HepG2 (cell line): ENCODE measurements around the gene RBM11. TPM values are rescaled to one million over a fixed set of nuclear protein-coding genes. Genes with fewer than 3 reads are reported as not detected.

ENCODE experiments used
- ATAC-seq: fragments of 200-7000 bp; cut with Tn5 transposase; 3 replicates; pipeline ENCODE4 v1.9.1; 2020; ENCODE audit warnings: mild to moderate bottlenecking, moderate library complexity
- BruUV-seq: library from RNA; stranded (reverse); fragments of 400-500 nt; replicated peaks from 2 replicates; lab custom pipeline; 2021; lab: Mats Ljungman, UMichigan
- CTCF ChIA-PET: fragments of 300-600 bp; formaldehyde crosslinking; extraction: SDS; loops from one replicate; lab custom pipeline; 2021; ENCODE audit warnings: low total read pairs, inconsistent platforms, low intra/inter-chr PET ratio; lab: Yijun Ruan, JAX
- POLR2A ChIA-PET: fragments of 350-600 bp; sonication (Branson Sonifier 250); formaldehyde crosslinking; loops from one replicate; lab custom pipeline; 2020; ENCODE audit warnings: antibody characterized with exemption, inconsistent platforms; lab: Yijun Ruan, JAX
- DNase-seq: peaks from one replicate; pipeline ENCODE4 v3.0.0-alpha.2; 2015; ENCODE audit warnings: low spot score
- FAIRE-seq: peaks from 3 replicates; lab custom pipeline; 2011; peaks lifted over from hg19 to GRCh38; lab: Jason Lieb, UNC
- H2AFZ ChIP-seq: one replicate; pipeline ENCODE4 v1.6.1; 2011; ENCODE audit warnings: low read length, inconsistent platforms
- H3K27ac ChIP-seq: fragments of 300-600 bp; 3 replicates; pipeline ENCODE4 v1.8.0; 2011; ENCODE audit warnings: mixed run types, mild to moderate bottlenecking, mixed read lengths, low read length, inconsistent platforms; ENCODE audit not compliant: insufficient read depth; ENCODE audit errors: extremely low read length
- H3K27me3 ChIP-seq, 2 experiments: fragments of 200-600 bp in 1 of 2; 2 replicates in 1 of 2; 3 replicates in 1 of 2; pipeline versions ENCODE4 v1.6.0 to v1.8.0; 2011; ENCODE audit warnings: low read length in 2 of 2, mild to moderate bottlenecking in 2 of 2, moderate library complexity in 2 of 2, inconsistent platforms in 1 of 2; ENCODE audit not compliant: insufficient read depth in 2 of 2, control insufficient read depth in 1 of 2
- H3K36me3 ChIP-seq, 2 experiments: fragments of 200-600 bp in 1 of 2; replicated peaks in 1 of 2; 2 replicates in 1 of 2; 3 replicates in 1 of 2; pipeline versions ENCODE4 v1.5.1 to v1.8.0; 2011; ENCODE audit warnings: low read length in 2 of 2, inconsistent platforms in 1 of 2; ENCODE audit not compliant: insufficient read depth in 2 of 2, control insufficient read depth in 1 of 2
- H3K4me1 ChIP-seq: 2 replicates; pipeline ENCODE4 v1.5.1; 2012; ENCODE audit warnings: low read length, inconsistent platforms; ENCODE audit not compliant: insufficient read depth
- H3K4me2 ChIP-seq: 2 replicates; pipeline ENCODE4 v1.6.0; 2011; ENCODE audit warnings: low read depth, low read length, inconsistent platforms
- H3K4me3 ChIP-seq, 3 experiments: fragments of 200-600 bp in 1 of 3; sonication (generic), shearing (Covaris generic) in 1 of 3; replicated peaks in 1 of 3; 2 replicates each; pipeline ENCODE4 v1.5.1; 2011 to 2016; ENCODE audit warnings: low read length in 3 of 3, inconsistent platforms in 2 of 3, low read depth in 2 of 3, mild to moderate bottlenecking in 2 of 3, control low read depth in 1 of 3, mixed read lengths in 1 of 3; ENCODE audit not compliant: insufficient read depth in 1 of 3
- H3K79me2 ChIP-seq: one replicate; pipeline ENCODE4 v1.6.1; 2011; ENCODE audit warnings: low read length, inconsistent platforms; ENCODE audit not compliant: insufficient read depth
- H3K9ac ChIP-seq: 2 replicates; pipeline ENCODE4 v1.6.0; 2011; ENCODE audit warnings: mild to moderate bottlenecking, low read depth, low read length, inconsistent platforms; ENCODE audit not compliant: insufficient read depth
- H3K9me3 ChIP-seq: 2 replicates; pipeline ENCODE4 v1.5.1; 2012; ENCODE audit warnings: mild to moderate bottlenecking, low read length
- H4K20me1 ChIP-seq: 2 replicates; pipeline ENCODE4 v1.6.0; 2011; ENCODE audit warnings: inconsistent platforms, mild to moderate bottlenecking, low read length, moderate library complexity; ENCODE audit not compliant: insufficient read depth
- AKAP8 ChIP-seq: sonication (generic); formaldehyde crosslinking; IDR thresholded peaks from 2 replicates; pipeline ENCODE4 v1.5.1; 2020; ENCODE audit warnings: mild to moderate bottlenecking, missing genetic modification reagents
- BORCS8-MEF2B ChIP-seq: sonication (generic); formaldehyde crosslinking; IDR thresholded peaks from 2 replicates; pipeline ENCODE4 v1.8.0; 2022; ENCODE audit warnings: mild to moderate bottlenecking, missing genetic modification reagents
- BRCA1 ChIP-seq: sonication (generic); formaldehyde crosslinking; IDR thresholded peaks from 2 replicates; pipeline ENCODE4 v1.4.0; 2020; ENCODE audit warnings: missing genetic modification reagents
- GATAD2A ChIP-seq: IDR thresholded peaks from 2 replicates; pipeline ENCODE4 v1.6.1; 2016
- HHEX ChIP-seq: IDR thresholded peaks from 2 replicates; pipeline ENCODE4 v1.6.1; 2016; ENCODE audit warnings: control low read depth
- KDM4B ChIP-seq: sonication (generic); formaldehyde crosslinking; IDR thresholded peaks from 2 replicates; pipeline ENCODE4 v1.4.0; 2020; ENCODE audit warnings: missing genetic modification reagents
- KLF6 ChIP-seq: IDR thresholded peaks from 2 replicates; pipeline ENCODE4 v1.8.0; 2016; ENCODE audit warnings: missing biosample characterization, missing genetic modification reagents
- MXD1 ChIP-seq: sonication (generic); formaldehyde crosslinking; IDR thresholded peaks from 2 replicates; pipeline ENCODE4 v1.4.0; 2020; ENCODE audit warnings: mild to moderate bottlenecking, missing genetic modification reagents
- SMAD3 ChIP-seq: sonication (generic); formaldehyde crosslinking; IDR thresholded peaks from 2 replicates; pipeline ENCODE4 v1.4.0; 2020; ENCODE audit warnings: missing genetic modification reagents
- SMC3 ChIP-seq: IDR thresholded peaks from 2 replicates; pipeline ENCODE4 v1.6.1; 2011; ENCODE audit warnings: low read length, improper control_type of control experiment
- TGIF2 ChIP-seq: IDR thresholded peaks from 2 replicates; pipeline ENCODE4 v1.6.1; 2016; ENCODE audit warnings: control low read depth, missing compliant biosample characterization
- ZBTB1 ChIP-seq: sonication (generic); formaldehyde crosslinking; IDR thresholded peaks from 2 replicates; pipeline ENCODE4 v1.4.0; 2020; ENCODE audit warnings: missing genetic modification reagents, borderline replicate concordance
- ZBTB43 ChIP-seq: sonication (generic); formaldehyde crosslinking; conservative IDR thresholded peaks from 2 replicates; pipeline ENCODE4 v1.4.0; 2020; ENCODE audit warnings: missing genetic modification reagents
- ZKSCAN1 ChIP-seq: fragments of 150-350 bp; IDR thresholded peaks from 2 replicates; pipeline ENCODE4 v1.6.1; 2014; ENCODE audit warnings: low read length
- ZNF207 ChIP-seq: fragments of 450-650 bp; IDR thresholded peaks from 2 replicates; pipeline ENCODE4 v1.6.1; 2016; ENCODE audit warnings: antibody characterized with exemption, borderline replicate concordance
- ZNF510 ChIP-seq: sonication (generic); formaldehyde crosslinking; IDR thresholded peaks from 2 replicates; pipeline ENCODE4 v1.4.0; 2020; ENCODE audit warnings: low read depth, mild to moderate bottlenecking, missing genetic modification reagents
- ZNF577 ChIP-seq: sonication (generic); formaldehyde crosslinking; IDR thresholded peaks from 2 replicates; pipeline ENCODE4 v1.4.0; 2020; ENCODE audit warnings: mild to moderate bottlenecking, low read depth, missing genetic modification reagents, borderline replicate concordance
- ZNF616 ChIP-seq: sonication (generic); formaldehyde crosslinking; IDR thresholded peaks from 2 replicates; pipeline ENCODE4 v1.5.0; 2020; ENCODE audit warnings: low read depth, mild to moderate bottlenecking, missing genetic modification reagents
- ZNF747 ChIP-seq: sonication (generic); formaldehyde crosslinking; IDR thresholded peaks from 2 replicates; pipeline ENCODE4 v1.8.1; 2023; ENCODE audit warnings: missing genetic modification reagents, mild to moderate bottlenecking, borderline replicate concordance
- ZSCAN25 ChIP-seq: sonication (generic); formaldehyde crosslinking; IDR thresholded peaks from 2 replicates; pipeline ENCODE4 v1.8.0; 2022; ENCODE audit warnings: mild to moderate bottlenecking, missing genetic modification reagents
- WGBS: methylation state at CpG from one replicate; pipeline ENCODE4 v1.1.6; 2017; ENCODE audit warnings: low lambda C conversion rate; 5-methylcytosine and 5-hydroxymethylcytosine counted together
- in situ Hi-C: cut with HindIII; loops from 2 replicates; pipeline ENCODE4 v1.10.0; 2017; ENCODE audit warnings: low pct_unique_long_range_greater_than_20kb; ENCODE audit not compliant: extremely low pct_ligation_motif_present
- intact Hi-C: fragments of 100-400 bp; cut with micrococcal nuclease; formaldehyde crosslinking; loops from one replicate; pipeline ENCODE4 v1.10.0; 2022; ENCODE audit not compliant: unreplicated experiment
- polyA plus RNA-seq, 8 experiments: library from polyadenylated mRNA; depleted of rRNA in 3 of 8; stranded (reverse) in 7 of 8; unstranded in 1 of 8; fragments of >200 nt; fragmentation: Illumina TruSeq in 4 of 8; extraction: Trizol in 4 of 8; gene quantifications; 2 replicates each; pipeline versions ENCODE4 v1.2.1 to v1.2.3, GENCODE V29; 2011 to 2016; ENCODE audit warnings: low read depth in 4 of 8, missing spikeins in 1 of 8, mixed read lengths in 1 of 8; ENCODE audit not compliant: insufficient read depth in 1 of 8
- total RNA-seq, 5 experiments: library from RNA; depleted of rRNA; stranded (reverse); fragments of >200 nt; fragmentation: Illumina TruSeq; extraction: Trizol; gene quantifications; 2 replicates each; pipeline ENCODE4 v1.2.3, GENCODE V29; 2016; ENCODE audit warnings: low read depth in 1 of 5

RBM11 gene
- total and polyA plus RNA-seq, 2 of the 13 experiments (the other 11 are each of a cell fraction or from before 2014, with no cell fraction given) = 0.24 to 0.26 TPM

GRCh38 chr21:14243874-14244273 lies 27.9 kb downstream of the RBM11 start:
- DNase-seq (no peak), ATAC-seq (no peak), FAIRE-seq (no peak)
- Histone ChIP-seq H3K36me3 (no peaks in the 10 kb centered on the region), H3K79me2 (no peaks in the 10 kb centered on the region), H4K20me1 (no peaks in the 10 kb centered on the region), H3K9ac (no peak overlapping the region), H3K4me3 (no peak overlapping the region), H3K27ac (no peak overlapping the region), H2AFZ (no peak overlapping the region), H3K4me2 (no peak overlapping the region), H3K4me1 (no peaks in the 10 kb centered on the region), H3K27me3 (no peaks in the 10 kb centered on the region), H3K9me3 (no peaks in the 10 kb centered on the region)
- WGBS = 3% methylated on average over 2 of the region's 2 CpGs
- intact Hi-C loops (no loop called here), in situ Hi-C loops (no loop called here)
- no TSS peak for BruUV-seq
- CTCF ChIA-PET = no interaction called here
- TF ChIP-seq BRCA1 (CRISPR knock-in tag) (no peak), ZBTB1 (no peak), ZNF747 (no peak), TGIF2 (no peak), MXD1 (CRISPR knock-in tag) (no peak), SMC3 (no peak)
- POLR2A ChIA-PET = no interaction called here

- BruUV-seq = no TSS peak
- Histone ChIP-seq H3K27ac (no peak overlapping the region), H3K27me3 (no peaks in the 10 kb centered on the region), H3K79me2 (no peaks in the 10 kb centered on the region), H3K4me3 (no peak overlapping the region), H3K9me3 (no peaks in the 10 kb centered on the region)
- no peak for DNase-seq
- in situ Hi-C loops = no loop called here
- CTCF ChIA-PET = no interaction called here
- TF ChIP-seq ZNF510 (CRISPR knock-in tag) (no peak), ZSCAN25 (CRISPR knock-in tag) (no peak), KLF6 (no peak), HHEX (CRISPR knock-in tag) (no peak), ZNF616 (CRISPR knock-in tag) (no peak), ZNF207 (no peak), AKAP8 (CRISPR knock-in tag) (no peak), ZNF577 (CRISPR knock-in tag) (no peak), ZKSCAN1 (no peak), KDM4B (CRISPR knock-in tag) (no peak), ZBTB43 (CRISPR knock-in tag) (no peak), SMAD3 (no peak), BORCS8-MEF2B (CRISPR knock-in tag) (no peak), GATAD2A (no peak)
- TF ChIP-seq, all 625 proteins: peak for 0
- no peak overlapping the region for H2AFZ ChIP-seq
- FAIRE-seq (no peak), ATAC-seq (no peak)
- intact Hi-C loops = no loop called here
- H3K4me1 ChIP-seq = no peaks in the 10 kb centered on the region
- no peaks in the 10 kb centered on the region for H3K36me3 ChIP-seq
- H3K9ac ChIP-seq = no peak overlapping the region
- no peaks in the 10 kb centered on the region for H4K20me1 ChIP-seq
- POLR2A ChIA-PET = no interaction called here
- H3K4me2 ChIP-seq = no peak overlapping the region
These were observed 29.0 kb downstream of the RBM11 start for GRCh38 chr21:14244911-14245310.
